Stimulated activated CD4-positive, alpha-beta T cell treated with anti-CD3 and anti-CD28 coated beads, Interleukin-12 subunit alpha, Interleukin-12 subunit beta, amount 100 ng/mL, for 48 hours (primary cell): Measurements from ENCODE around the gene HMCN1.

Experiments
- DNase-seq, 3 donors: peaks; one replicate each; pipeline ENCODE4 v3.0.0-alpha.2; 2020; ENCODE audit warnings: low read depth in 2 of 3, low spot score in 1 of 3

HMCN1 gene

DNA sequence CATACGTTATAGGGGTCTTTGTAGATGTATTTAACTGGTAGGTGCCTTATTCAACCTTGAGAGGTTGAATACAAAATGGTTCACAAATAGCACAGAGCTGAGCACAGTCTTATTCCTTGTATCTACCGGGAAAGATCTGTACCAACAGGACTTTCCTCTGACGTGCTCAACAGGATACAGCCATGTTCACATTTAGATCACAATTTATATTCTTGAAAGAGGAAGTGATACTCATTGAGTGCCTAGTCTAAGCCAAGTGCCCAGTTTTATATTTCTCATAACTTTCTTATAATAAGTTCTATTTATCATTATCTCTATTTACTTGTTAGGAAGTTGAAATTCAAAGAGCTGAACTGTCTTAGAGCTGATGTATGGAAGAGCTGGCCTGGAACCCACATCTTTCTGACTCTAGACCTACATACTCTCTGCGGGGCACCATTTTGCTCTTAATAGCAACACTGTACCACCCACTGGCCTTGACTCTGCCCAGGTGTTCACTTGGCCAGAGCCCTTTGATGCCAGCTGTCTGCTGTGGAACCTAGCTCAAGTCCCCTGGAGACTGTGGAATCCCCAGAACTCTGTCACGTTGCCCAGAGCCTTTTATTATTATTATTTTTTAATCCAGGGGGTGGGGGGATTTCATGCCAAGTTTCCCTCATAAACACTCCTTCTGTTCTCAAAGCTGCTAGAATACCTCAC, 484.6 kb downstream of the HMCN1 start:
- DNase-seq: no peak

DNA sequence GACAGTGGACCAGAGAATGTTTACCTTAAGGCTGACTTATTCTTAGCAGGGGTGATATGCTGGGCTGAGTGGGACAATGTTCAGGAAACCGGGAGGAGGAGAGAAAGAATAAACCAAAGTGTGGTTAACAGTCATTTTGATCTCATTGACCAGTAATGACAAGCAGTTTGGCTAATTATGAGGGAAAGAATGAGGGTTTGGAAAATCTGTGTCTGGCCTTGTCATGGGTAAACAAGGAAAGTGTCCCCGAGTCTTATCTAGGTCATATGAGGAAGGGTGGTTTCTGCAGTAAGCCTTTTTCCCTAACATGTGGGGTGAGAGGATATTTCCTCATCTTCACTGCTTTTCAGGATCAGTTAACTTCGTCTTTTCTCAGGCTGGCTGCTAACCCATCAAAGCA, 485.9 kb downstream of the HMCN1 start:
- no peak for DNase-seq

DNA sequence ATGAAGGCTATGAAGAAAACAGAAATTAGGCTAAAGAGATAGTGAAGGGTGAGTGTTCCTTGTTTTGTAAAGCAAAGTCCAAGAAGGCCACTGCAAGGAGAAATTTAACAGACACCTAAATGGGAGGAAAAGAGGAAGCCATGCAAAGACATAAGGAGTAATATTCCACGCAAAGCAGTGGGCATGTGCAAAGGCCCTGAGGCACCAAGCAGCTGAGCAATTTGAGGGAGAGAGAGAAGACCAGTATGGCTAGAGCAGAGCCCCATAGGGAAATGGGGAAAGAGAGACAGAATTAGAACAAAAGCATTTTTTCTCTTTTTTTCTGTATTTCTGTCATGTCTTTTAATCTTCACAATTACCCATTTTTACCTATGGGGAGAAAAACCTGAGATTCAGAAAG, 486.7 kb downstream of the HMCN1 start:
- no peak for DNase-seq

DNA sequence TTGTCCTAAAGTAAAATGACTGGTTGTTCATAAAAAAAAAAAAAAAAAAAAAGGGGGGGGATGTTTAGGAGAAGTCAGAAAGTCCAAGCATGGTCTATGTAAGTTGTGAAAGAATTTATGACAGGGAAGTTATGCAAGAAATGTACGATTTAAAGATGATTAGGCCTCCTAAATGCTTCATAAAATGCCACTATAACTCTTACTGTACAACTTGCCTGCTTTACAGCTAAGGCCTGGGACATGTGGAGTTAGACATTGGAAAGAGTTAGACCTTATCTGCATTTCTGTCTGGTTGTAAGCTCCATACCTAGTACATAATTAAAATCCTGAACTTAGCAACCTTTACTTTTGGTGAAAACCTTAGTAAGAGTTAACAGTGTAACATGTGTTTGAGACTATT, 490.9 kb downstream of the HMCN1 start:
- no peak for DNase-seq

DNA sequence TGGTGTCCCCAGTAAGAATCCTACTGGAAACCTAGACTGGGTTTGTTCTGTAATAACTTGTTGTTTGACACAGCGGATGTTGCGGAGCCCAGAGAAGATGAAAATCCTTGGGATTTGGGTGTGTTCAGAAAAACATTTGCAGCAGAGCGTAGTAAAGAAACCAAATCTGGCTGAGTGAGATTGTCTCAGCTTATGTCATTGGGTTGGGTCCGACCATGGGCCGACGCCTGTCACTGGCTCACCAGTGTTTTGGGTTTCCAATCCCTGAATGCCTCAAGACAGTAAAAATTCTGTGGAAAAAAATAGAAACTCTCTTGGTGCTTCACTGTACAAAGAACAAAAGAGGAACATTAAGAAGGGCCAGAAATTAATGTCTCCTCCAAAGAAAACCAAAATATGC, 494.6 kb downstream of the HMCN1 start:
- DNase-seq: no peak

DNA sequence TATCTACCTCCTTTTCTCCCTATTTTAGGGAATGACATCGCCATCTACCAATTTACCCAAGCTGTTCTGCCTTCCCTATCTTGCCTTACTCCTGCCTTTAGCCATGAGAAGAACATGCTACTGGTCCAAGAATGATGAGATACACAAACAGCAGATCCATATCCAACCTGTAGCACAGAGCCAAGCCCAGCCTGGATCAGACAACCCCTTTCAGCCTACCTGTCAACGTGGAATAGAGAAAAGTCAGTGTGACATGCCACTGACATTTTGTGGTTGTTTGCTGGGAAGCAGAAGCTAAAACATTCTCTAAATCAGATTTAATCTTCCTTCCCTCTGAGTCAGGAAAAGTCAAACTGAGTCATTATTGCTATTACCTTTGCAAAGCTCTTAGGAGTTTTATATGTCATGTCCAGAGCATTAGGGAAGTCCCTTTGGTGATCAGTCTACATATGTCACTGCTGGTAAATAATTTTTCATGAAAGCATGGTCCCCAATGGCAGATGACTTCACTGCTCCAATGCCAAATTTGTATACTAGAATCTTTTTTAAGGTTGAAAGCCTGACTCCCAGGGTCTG, 497.8 kb downstream of the HMCN1 start:
- no peak for DNase-seq

DNA sequence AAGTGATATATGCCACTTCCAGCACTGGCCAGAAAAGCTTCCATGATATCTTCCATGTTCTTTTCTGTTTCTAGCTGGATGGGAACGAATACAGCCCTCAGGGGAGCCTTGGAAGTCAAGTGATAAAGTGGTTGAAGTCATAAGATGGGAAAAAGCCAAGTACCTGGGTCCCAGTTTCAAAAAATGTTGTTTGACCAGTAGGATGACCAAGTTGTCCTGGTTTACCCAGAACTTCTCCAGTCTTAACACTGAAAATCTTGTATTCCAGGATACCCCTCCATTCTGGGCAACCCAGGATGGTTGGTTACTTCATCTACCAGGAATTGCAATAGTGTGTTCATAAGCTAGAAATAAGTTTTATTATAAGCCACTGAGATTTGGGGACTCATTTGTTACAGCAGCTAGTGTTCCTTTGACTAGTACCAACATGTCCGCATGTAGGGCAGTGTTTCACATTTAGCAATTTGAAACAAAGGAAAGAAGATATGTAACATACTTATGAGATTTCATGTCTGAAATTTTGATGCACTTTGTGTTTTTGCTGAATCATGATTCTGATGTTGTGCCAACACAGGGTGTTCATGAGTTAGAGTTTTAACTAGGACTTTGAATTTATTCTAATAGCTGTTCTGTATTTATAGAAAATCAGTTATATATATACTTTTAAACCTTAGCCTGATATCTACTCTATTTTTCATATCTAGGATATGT, 500.9 kb downstream of the HMCN1 start:
- no peak for DNase-seq

DNA sequence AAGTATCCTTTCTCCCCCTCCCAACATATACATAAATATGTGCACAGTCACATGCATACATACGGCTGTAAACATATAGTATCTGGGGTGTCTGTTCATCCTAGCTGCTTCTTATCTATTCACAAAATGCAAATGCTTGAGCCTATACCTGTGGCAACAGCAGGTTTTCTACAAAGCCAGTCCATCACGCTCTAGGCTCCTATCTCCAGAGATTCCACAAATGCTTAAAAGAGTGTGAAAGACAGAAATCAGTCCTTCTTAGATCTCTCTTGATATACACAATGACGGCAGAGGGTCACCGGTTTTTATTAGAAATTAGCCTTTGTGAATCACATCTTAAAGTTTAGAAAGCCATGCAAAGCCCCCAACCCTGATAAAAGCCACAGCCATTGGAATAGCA, 501.5 kb downstream of the HMCN1 start:
- no peak for DNase-seq

DNA sequence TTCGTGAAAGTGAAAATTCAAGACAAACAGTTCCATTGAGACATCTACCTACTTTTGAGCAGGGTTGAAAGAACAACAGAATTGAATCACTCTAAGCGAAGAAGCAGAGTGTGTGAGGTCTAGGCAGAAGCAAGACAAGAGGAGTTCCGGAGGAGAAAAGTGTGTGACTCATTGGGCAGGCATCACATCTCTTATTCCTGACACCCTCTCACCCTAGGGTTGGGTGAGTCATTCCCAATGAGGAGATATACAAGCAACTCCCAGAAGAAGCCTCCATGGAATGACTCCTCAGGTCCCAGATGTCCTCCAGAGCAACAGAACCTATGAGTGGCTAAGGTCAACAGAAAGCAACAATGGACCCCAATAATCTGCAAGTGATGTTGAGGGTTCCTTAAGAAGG, 502.7 kb downstream of the HMCN1 start:
- no peak for DNase-seq

DNA sequence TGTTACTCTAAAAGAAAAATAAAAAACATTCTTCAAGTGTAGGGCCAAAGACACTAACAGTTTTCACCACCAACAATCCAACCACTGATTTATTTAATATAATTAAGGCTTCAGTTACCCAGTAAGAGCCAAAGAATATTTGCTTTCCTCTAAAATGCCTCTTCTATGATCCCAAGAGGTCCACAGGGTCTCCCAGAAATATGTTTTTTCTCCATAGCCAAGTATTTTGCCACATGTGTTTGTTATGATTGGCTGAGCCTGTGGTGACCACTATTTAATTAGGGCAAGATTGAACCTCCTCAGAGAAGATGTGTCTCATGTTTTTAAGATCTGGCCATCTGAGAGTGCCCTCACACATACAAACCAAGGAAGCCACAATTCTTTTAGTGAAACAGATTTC, 505.0 kb downstream of the HMCN1 start:
- DNase-seq: no peak

DNA sequence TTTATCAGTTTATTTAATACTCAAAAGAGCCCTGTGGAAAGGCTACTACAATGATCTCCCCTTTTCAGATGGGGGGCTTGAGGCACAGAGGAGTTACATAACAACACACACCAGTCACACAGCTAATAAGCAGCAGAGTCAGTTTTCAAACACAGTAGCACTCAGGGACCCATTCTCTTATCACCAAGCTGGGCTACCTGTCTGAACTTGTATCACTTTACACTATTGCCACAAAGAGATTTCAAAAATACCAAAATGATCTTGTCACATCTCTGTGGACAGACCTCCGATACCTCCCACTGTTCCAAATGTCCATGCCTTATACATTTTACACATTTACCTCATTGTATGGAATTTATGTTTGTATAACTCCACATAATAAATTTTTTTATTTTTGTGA, 506.2 kb downstream of the HMCN1 start:
- DNase-seq: no peak
